HG02623 (cell line): ENCODE measurements around the gene GPRC5A.
A peak's percentile ranks its signal among the peaks of the same experiment; 100 is the strongest.

Experiments used
- ATAC-seq: cut with Tn5 transposase; IDR thresholded peaks from one replicate; pipeline ENCODE4 v1.9.1; 2021; ENCODE audit warnings: moderate library complexity; ENCODE audit not compliant: unreplicated experiment

Gene GPRC5A

GRCh38 chr12:12885096-12885792, 6.1 kb upstream of the GPRC5A start:
- ATAC-seq: no peak

DNA sequence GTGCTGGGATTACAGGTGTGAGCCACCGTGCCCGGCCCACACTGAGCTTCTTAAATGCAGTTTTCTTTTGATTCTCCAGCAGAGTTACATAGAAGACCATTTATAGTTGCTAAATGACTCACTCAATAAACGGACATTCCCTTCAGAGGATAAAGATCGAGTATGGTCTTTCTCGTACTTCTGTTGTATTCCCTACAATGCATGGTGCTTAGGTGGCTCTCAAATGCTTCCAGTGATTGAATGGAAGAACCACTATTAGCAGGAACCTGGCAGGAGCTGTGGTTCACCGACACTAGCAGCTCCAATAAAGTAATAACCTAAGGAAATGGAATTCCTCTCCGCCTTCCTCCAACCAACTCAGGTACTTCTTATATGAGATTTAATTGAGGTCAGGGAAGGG, 3.9 kb upstream of the GPRC5A start:
- no peak for ATAC-seq

- no peak for ATAC-seq
These were observed 1.7 kb upstream of the GPRC5A start for GRCh38 chr12:12889701-12890100.

GRCh38 chr12:12890543-12891079, 751 bp upstream of the GPRC5A start:
- no peak for ATAC-seq

- no peak for ATAC-seq
These were observed 556 bp downstream of the GPRC5A start for GRCh38 chr12:12891881-12892355.

DNA sequence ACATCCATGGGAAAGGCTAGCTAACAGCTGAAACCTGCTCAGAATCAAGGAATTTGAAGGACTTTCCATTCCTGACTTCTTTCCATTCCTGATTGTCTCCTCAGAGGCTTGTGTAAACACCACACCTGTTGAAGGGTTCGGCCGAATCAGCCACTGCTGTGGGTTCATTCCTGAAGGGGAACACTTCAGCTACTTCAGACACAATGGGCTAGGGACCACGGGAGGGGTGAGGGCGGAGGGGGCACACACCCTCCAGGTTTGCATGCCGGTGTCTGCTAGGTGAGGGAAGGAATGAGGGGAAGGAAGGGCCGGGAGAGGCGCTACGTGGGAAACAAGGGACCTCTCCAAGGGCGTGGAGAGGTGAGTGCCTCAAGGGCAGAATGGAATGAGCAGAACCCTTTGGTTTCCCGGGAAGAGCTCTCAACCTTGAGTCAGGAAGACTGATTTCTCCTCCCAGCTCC, 1.3 kb downstream of the GPRC5A start:
- ATAC-seq: no peak

DNA sequence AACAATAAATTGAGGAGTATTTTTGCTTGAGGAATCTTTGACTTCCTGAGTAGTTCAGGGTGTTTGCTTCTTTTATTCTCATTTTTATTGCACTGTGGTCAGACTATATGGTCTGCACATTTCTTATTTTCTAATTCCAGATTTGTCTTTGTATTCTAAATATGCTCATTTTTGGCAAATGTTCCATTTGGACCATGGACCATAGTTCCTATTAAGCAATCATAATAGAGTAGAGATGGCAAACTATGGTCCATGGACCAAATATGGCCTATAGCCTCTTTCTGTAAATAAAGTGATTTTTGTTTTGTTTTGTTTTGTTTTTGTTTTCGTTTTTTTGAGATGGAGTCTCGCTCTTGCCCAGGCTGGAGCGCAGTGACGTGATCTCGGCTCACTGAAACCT, 2.1 kb downstream of the GPRC5A start:
- ATAC-seq: no peak

DNA sequence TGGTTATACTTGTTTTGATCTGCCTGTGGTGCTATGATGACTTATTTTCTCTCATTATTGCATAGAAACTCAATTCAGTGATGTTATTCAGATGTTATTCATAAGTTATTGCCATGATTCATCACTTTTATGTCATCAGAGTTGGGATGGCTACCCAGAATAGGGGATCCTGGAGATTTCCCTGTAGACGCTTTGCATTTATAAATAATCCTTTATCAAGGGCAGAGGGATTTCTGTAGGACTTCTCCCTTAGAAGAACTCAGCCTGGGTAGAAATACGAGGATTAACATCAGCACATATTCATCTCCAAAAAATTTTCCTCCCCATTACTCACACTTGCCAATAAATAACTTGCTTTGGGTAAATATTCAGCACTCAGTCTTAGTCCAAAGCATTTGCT, 4.9 kb downstream of the GPRC5A start:
- no peak for ATAC-seq

DNA sequence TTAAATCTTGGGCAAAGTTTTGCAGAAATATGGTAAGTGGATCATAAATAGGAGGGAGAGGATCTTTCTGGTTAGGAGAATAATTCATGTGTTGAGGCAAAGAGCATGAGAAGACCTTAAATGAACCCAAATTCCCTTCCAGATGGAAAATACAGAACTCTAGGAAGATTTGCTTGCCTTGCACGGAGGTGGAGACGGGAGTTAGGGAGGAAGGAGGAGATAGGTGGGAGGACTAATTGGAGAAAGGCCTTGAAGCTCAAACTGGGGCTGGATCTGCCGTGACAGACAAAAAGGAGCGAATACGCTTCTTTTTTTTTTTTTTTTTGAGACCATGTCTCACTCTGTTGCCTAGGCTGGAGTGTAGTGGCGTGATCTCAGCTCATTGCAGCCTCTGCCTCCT, 5.9 kb downstream of the GPRC5A start:
- ATAC-seq: no peak

GRCh38 chr12:12898136-12898717, 6.9 kb downstream of the GPRC5A start:
- no peak for ATAC-seq

- no peak for ATAC-seq
These were observed 7.6 kb downstream of the GPRC5A start for GRCh38 chr12:12898911-12899511.

DNA sequence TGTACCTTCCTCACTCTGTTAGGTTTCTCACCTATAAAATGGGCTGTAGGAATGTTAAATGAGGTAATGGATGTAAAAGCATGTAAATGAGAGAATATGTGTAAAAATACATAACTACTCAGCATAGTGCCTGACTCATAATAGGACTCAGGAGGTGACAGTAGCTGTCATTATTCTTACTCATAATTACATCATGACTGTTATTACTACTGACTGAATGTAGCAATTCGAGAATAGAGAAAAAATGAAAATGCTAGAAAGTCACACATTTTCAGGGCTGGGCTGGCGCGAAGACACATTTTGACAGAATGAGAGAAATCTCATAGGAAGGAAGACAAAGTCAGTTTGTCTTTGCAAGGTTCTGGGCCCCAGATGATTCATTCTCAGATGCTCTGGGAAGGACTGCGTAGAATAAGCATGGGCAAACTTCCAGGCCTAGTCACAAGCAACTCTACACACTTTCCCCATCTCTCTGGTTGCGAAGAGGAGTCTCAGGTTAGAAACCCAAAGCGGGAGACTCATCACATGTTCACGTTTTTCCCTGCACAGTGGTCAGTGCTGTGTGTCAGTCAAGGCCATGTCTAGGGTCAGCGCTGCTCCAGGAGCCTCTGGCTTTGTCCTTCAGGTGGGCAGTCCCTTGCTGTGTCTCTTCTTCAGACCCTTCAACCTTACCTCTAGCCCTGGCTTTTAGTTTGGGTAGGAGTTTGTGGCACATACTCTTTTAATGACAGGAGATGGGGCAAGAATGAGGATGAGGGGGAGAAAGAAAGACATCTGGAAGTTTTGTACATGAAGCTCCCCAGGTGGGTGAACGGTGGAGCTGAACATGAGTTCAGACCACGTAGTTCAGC, 8.4 kb downstream of the GPRC5A start:
- ATAC-seq: peak; percentile 70

GRCh38 chr12:12900786-12901157, 9.4 kb downstream of the GPRC5A start:
- ATAC-seq: no peak

- no peak for ATAC-seq
These were observed 9.9 kb downstream of the GPRC5A start for GRCh38 chr12:12901158-12901791.

- no peak for ATAC-seq
These were observed 10.7 kb downstream of the GPRC5A start for GRCh38 chr12:12902036-12902435.

DNA sequence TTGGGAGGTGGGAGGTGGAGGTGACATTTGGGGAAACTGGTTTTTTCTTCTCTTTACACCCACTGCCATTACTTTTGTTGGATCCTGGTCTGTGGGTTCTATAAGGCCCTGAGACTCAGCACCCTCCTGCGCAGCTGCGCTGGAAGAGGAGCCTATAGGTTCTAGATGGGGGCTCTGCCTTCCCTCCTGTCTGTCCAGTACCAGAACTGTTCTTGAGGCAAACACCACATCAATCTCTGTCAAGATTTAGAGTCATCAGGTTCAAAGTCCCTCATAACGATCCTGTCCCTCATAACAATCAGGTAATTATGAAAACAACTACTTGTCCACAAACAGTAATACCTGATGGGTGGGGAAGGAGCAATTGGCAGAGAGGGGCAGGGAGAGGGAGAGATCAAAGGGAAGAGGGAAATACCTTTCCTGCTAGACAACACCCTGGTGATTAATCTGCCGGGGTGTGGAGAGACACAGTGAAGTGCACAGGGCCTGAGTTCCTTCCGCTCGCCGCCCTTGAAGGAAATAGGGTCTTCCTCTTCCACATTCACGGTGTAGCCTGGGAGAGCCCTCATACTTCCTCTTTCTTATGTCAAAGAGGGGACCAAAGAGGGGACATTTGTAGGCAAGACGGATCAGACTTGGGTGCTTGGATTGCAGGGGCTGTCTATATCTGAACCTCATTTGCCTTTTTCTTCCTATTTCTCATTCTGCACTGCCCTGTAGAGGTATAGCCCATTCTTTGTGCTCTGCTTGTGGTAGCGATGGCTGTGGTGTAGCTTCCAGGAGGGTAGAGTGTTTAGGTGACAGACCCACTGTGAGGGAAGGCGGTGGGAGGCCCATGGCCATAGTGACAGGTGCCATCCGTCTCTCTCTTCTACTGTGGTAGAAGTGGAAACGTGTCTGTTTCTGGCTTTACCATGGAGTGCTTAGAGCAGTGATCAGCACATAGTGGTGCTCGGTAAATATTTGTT, 12.6 kb downstream of the GPRC5A start:
- no peak for ATAC-seq

DNA sequence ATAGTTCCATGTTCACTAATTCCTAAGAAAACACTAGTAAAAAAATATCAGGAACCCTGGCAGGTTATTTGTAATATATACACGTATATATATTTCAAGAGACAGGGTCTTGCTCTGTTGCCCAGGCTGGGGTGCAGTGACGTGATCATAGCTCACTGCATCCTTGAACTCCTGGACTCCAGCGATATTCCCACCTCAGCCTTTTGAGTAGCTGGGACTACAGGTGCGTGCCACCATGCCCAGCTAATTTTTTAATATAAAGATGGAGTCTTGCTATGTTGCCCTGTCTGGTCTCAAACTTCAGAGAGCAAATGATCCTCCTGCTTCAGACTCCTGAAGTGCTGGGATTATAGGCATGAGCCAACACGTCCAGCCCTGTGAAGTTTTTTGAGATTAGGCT, 16.2 kb downstream of the GPRC5A start:
- no peak for ATAC-seq

GRCh38 chr12:12908252-12908651, 16.9 kb downstream of the GPRC5A start:
- ATAC-seq: no peak

GRCh38 chr12:12908711-12909110, 17.3 kb downstream of the GPRC5A start:
- ATAC-seq: no peak
